NB4 (cell line): ENCODE results near the gene INPP1.

Experiments
- CTCF ChIP-seq: IDR thresholded peaks from one replicate; pipeline ENCODE4 v1.5.1; 2012; ENCODE audit warnings: low read depth, low read length
- MAX ChIP-seq: IDR thresholded peaks from 2 replicates; pipeline ENCODE4 v1.6.1; 2011; ENCODE audit warnings: low read depth, low read length
- POLR2A ChIP-seq: IDR thresholded peaks from 2 replicates; pipeline ENCODE4 v1.6.1; 2011; ENCODE audit warnings: mild to moderate bottlenecking; ENCODE audit not compliant: insufficient read length; ENCODE audit errors: extremely low read depth

- TF ChIP-seq CTCF: peak; percentile 82
- TF ChIP-seq POLR2A: peak; percentile 60
- peak; percentile 59; the same call in 1 of the 2 replicates for TF ChIP-seq MAX
Measured at GRCh38 chr2:190319555-190320498, 23.6 kb upstream of the INPP1 start, which contains the start of gene HIBCH.
